Measurements from ENCODE around the gene HAUS6.
"Not testable (repeated sequence)": the region's sequence is repeated elsewhere in the genome, so short reads cannot be mapped to it uniquely, and the experiment has no call there.

Gene HAUS6

GRCh38 chr9:19117039-19117716 is 14.5 kb upstream of the HAUS6 start:
- DNase-seq (ENCODE audit: low read depth), result no peak

DNA sequence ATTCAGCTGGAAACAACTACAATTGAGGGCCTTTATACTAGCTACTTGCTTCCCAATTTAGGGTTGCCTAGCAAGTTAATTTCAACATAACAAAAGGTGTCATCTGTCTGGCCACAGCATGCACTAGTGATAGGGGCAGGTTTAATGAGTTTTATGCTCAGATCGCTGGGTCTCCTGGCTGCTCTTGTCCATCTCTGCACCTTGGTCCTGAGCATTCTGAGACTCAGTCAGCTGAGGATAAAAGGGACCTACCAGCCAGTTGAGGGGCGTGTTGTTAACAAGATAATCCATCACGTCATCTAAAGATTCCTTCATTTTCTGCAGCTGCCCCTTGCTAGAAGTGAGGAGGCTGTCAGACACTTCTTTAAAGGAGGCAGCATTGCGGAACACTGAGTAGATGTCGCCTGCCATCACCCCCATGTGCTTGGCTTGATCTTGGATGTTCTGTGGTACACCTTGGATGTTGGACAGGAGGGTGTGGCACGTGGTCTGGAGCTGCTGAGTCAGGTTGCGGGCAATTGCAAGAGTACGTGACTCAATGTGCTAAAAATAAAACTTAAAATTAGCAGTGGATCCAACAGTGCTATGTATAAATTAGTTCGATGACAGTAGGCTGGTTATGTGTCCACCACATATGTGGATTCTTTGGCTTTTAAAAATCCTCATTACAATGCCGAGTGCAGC is 13.5 kb upstream of the HAUS6 start:
- DNase-seq (ENCODE audit: low read depth), result no peak

DNA sequence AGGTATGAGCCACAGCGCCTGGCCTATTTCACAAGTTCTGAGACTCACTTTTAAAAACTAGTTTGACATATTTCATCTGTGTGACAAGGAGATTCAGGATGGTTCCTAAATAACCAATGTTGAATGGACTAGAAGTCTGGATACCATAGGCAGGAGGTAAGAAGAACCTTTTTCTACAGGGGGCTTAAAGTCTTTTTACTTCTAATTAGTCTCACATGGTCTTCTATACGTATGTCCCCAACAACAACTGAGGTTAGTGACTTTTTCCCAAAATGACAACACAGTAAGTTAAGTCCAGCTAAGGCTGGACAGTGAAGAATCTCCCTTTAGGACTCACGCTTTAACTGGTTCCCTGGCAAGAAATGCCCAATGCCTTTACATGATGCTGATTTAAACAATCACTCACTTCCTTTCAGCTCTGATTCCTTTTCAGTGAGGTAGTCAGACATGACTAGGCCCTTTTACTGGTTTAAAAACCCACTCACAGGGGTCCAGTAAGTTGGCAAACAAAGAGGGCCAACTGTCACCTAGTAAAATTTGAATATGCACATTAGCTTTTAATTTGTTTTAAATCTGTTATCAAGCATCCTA is 12.1 kb upstream of the HAUS6 start:
- no peak for DNase-seq (ENCODE audit: low read depth)

DNA sequence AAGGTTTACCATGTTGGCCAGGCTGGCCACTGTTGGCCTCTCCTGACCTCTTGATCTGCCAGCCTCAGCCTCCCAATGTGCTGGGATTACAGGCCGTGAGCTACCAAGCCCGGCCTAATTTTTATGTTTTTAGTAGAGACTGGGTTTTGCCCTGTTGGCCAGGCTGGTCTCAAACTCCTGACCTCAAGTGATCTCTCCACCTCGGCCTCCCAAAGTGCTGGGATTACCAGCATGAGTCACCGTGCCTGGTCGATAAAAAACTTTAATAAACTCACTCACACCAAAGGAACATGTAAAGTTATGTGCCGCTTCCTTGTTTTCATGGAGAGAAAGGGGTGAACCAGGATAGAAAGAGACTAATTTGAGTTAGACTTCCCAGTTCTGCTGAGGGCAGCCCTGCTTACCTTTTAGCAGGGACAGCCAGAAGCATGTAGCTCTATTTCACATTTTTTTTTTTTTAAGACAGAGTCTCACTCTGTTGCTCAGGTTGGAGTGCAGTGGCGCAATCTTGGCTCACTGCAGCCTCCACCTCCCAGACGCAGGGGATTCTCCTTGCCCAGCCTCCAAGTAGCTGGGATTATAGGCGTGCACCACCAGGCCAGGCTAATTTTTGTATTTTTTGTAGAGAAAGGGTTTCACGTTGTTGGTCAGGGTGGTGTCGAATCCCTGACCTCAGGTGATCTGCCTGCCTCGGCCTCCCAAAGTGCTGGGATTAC is 11.4 kb upstream of the HAUS6 start:
- DNase-seq (ENCODE audit: low read depth), result no peak

- not testable (repeated sequence) for DNase-seq (ENCODE audit: low read depth)
Observed at GRCh38 chr9:19113064-19113611, 10.4 kb upstream of the HAUS6 start.

DNA sequence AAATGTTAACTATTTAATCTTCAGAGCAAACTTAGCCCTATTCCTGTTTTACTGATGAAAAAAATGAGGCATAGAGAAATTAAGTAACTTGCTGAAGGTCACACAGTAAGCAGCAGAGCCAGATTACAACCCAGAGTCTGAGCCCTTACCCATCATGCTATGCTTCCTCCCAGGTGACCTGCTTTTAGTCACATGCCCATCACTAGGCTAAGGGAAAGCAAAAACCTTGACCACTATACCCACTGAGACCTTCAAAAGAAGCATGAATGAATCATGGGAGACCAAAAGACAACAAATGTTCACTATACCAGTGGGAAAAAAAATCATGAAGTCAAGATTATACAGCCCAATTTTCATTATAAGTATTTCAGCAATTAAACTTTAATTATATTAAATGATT is 5.3 kb upstream of the HAUS6 start:
- DNase-seq (ENCODE audit: low read depth), result no peak

DNA sequence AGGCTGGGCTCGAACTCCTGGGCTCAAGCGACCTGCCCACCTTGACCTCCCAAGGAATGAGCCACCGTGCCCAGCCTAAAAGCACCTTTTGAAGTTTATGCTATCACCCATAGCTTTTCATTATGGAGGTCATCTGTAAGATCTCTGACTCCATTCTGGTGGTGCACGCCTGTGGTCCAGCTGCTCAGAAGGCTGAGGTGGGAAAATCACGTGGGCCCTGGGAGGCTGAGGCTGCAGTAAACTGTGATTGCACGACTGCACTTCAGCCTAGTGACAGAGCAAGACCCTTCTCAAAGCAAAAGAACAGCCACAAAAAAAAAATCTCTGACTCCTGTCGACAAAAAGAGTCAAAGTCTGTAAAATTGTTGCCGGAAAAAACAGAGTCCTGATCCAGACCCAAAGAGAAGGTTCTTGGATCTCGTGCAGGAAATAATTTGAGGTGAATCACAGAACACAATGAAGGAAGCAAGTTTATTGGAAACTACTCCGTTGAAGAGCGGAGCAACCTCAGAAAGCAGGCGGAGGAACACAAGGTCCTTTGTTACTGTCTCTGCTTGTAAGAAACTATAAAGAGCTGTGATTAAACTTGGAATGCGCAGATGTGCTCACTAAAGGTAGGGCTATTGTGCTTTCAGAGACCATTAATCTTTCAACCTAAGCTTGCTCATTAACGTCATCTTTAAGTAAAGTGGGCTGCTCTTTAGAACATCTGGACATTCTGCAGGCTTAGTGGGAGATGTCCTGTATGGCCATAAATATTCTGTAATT is 2.0 kb upstream of the HAUS6 start:
- no peak for DNase-seq (ENCODE audit: low read depth)

DNA sequence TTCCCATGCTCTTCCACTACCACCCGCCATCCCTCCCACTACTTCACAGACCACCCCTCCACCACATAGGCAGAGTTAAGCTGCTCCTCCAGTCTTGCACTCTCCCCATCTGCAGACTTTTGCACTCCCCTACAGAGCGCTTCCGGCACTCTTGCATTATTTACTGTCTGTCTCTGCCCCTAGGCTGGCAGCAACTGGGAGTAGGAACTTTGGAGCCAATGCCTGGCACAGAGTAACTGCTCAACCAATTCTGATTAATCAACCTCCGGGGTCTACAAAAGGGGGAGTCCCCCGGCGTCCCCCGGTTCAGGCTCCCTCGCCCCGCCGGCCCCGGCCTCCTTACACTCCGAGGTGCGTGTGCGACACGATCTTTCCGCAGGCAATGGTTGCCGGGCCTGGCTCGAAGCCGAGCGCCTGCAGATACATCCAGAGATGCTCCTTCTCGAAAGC is 498 bp downstream of the HAUS6 start:
- peak; percentile 8 for DNase-seq (ENCODE audit: low read depth)

DNA sequence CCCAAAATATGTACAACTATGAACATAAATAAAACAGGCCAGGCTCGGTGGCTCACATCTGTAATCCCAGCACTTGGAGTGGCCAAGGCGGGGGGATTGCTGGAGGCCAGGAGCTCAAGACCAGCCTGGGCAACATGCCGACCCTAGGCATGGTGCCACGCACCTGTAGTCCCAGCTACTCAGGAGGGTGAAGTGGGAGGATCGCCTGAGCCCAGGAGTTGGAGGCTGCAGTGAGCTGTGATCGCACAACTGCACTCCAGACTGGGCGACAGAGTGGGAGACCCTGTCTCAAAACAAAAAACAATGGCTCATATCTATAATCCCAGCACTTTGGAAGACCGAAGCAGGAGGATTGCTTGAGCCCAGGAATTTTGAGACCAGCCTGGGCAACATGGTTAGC is 1.5 kb downstream of the HAUS6 start:
- DNase-seq (ENCODE audit: low read depth), result no peak

GRCh38 chr9:19097431-19097830 is 5.3 kb downstream of the HAUS6 start:
- DNase-seq (ENCODE audit: low read depth), result not testable (repeated sequence)

DNA sequence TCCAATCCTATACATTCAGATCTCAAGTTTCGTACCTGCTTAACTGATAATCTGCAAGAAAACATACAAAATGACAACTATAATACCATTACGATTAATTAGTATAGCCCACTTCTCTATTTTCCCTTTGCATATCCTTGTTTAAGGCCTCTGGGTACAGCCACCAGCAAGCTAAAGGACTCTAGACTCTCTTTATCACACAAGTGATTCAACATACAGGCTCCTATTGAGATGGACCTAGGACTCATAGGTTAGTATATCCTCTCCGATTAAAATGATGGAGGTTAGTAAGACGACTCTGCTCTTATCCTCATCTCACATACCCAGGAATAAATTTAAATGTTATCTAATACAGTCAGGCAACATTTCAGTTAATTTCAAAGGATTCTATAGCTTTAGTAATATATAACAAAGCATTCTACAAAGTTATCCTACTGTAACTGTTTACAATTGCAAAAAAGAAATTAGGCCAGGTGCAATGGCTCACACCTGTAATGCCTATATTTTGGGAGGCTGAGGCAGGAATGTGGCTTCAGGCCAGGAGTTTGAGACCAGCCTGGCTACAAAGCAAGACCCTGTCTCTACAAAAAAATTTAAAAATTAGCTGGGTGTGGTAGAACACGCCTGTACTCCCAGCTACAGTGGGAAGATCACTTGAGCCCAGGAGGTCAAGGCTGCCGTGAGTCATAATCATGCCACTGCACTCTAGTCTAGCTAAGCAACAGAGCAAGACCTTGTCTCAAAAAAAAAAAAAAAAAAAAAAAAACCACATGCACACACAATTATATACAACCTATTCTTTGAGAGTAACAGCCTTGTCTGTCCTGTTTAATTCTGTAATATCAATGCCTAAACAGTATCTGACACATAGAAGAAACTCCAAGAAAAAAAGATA is 15.4 kb downstream of the HAUS6 start:
- DNase-seq (ENCODE audit: low read depth), result no peak

GRCh38 chr9:19085295-19085694 is 17.4 kb downstream of the HAUS6 start:
- DNase-seq (ENCODE audit: low read depth), result no peak

GRCh38 chr9:19074836-19075235 is 27.9 kb downstream of the HAUS6 start:
- no peak for DNase-seq (ENCODE audit: low read depth)

- no peak for DNase-seq (ENCODE audit: low read depth)
Observed at GRCh38 chr9:19074229-19074628, 28.5 kb downstream of the HAUS6 start.

DNA sequence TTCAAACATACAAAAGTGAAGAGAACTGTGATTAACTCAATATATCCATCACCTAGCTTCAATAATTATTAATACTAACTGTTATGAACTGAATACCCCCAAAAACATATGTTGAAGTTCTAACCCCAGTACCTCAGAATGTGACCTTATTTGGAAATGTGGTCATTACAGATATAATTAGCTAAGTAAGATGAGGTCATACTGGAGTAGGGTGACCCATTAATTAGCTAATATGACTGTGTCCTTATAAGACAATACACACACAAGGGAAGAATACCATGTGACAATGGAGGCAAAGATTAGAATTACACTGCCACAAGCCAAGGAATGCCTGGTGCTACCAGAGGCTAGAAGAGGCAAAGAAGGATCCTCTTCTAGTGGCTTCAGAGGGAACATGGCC is 45.7 kb downstream of the HAUS6 start:
- no peak for DNase-seq (ENCODE audit: low read depth)

DNA sequence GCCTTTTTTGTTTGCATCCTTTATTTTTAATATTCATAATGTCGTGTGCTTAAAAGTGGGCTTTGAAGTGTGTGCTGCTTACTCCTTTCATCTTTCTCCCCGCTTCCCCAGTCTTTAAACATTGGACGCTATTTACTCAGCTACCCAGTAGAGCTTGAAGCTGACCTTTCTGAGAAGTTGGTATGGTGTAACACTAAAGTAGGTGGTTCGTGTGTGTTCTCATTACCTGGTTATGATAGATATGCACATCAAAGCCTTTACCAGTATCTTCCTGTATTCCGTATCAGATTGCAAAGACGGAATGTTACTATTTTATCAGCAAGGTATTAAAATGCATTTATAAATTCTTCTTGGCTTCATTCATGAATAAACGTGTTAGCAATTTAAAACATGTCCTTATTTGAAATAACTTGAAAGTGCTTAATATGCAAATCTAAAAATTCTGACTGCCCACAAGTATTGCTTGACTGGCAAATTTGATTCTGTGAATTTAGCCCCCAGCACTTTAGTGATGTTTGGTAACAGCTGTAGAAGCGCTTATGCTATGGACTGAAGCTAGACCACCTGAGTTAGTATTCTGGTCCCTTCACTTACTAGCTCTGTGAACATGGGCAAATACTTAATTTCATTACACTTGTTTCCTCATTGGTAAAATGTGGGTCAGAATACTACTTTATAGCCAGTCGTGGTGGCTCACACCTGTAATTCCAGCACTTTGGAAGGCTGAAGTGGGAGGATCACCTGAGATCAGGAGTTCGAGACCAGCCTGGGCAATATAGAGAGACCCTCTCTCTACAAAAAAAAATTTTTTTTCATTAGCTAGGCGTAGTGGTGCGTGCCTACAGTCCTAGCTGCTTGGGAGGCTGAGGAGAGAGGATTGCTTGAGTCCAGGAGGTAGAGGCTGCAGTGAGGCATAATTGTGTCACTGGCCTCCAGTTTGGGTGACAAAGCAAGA is 51.8 kb downstream of the HAUS6 start:
- no peak for DNase-seq (ENCODE audit: low read depth)

- DNase-seq (ENCODE audit: low read depth), result no peak
Observed at GRCh38 chr9:19049917-19050636, 52.6 kb downstream of the HAUS6 start.

GRCh38 chr9:19048966-19049916 is 53.5 kb downstream of the HAUS6 start, which contains the start of gene RRAGA:
Gene RRAGA (plus strand): TSS chr9:19049427. CDS start chr9:19049660, 233 bp downstream.
- DNase-seq (ENCODE audit: low read depth), result peak; percentile 91
